Adrenal gland (tissue), 12 donors: Measurements from ENCODE around the gene PSMD13. TPM values are rescaled to one million over a fixed set of nuclear protein-coding genes. Genes with fewer than 3 reads are reported as not detected.

Experiments used
- DNase-seq, 7 donors: peaks; one replicate each; pipeline ENCODE4 v3.0.0-alpha.2; 2019 to 2020
- H3K27ac ChIP-seq, 5 donors: fragments of 200-600 bp; sonication (generic) in 4 of 5; 1 replicate in 3 of 5; 2 replicates in 2 of 5; pipeline versions ENCODE4 v1.5.1 to v1.8.0; 2016 to 2020; ENCODE audit warnings: mild to moderate bottlenecking in 1 of 5
- H3K27me3 ChIP-seq: fragments of 200-600 bp; 2 replicates; pipeline ENCODE4 v1.8.0; 2021
- H3K36me3 ChIP-seq, 2 donors: fragments of 200-600 bp; replicated peaks in 1 of 2; 1 replicate in 1 of 2; 2 replicates in 1 of 2; pipeline versions ENCODE4 v1.5.1 to v1.8.0; 2018 to 2022
- H3K4me1 ChIP-seq, 2 donors: fragments of 200-600 bp; replicated peaks in 1 of 2; 1 replicate in 1 of 2; 2 replicates in 1 of 2; pipeline versions ENCODE4 v1.5.1 to v1.8.0; 2018 to 2021
- H3K4me3 ChIP-seq, 4 donors: fragments of 200-600 bp; sonication (generic) in 3 of 4; one replicate each; pipeline ENCODE4 v1.5.1; 2016 to 2018
- H3K9me3 ChIP-seq, 3 donors: fragments of 200-600 bp; sonication (generic) in 1 of 3; replicated peaks in 1 of 3; 1 replicate in 2 of 3; 2 replicates in 1 of 3; pipeline versions ENCODE4 v1.5.1 to v1.8.0; 2016 to 2021
- POLR2A ChIP-seq, 2 donors: fragments of 450-650 bp; IDR thresholded peaks; one replicate each; pipeline ENCODE4 v1.6.1; 2017; ENCODE audit warnings: antibody characterized with exemption in 2 of 2, mild to moderate bottlenecking in 2 of 2, moderate library complexity in 1 of 2
- whole genome bisulfite sequencing, 4 donors: extraction: QIAGEN DNeasy Blood & Tissue Kit in 2 of 4; methylation state at CpG; one replicate each; pipeline versions ENCODE4 v1.1.5 to v1.1.7; 2013 to 2017; 5-methylcytosine and 5-hydroxymethylcytosine counted together
- intact Hi-C, 2 donors: fragments of 100-400 bp; cut with DNase I; formaldehyde crosslinking; loops; one replicate each; pipeline versions ENCODE4 v1.14.1 to v1.15.0; 2022 to 2023
- polyA plus RNA-seq, 3 donors: library from polyadenylated mRNA; stranded (reverse); fragments of 200-250 nt in 2 of 3; fragments of 350-450 nt in 1 of 3; fragmentation: Illumina TruSeq in 1 of 3; extraction: RNeasy Lipid Tissue Mini Kit (QIAGEN cat#74804) in 1 of 3; gene quantifications; one replicate each; pipeline ENCODE4 v1.2.3, GENCODE V29; 2013 to 2014
- total RNA-seq, 9 donors: library from RNA; depleted of rRNA in 4 of 9; stranded (reverse); fragments of >200 nt in 4 of 9; fragments of 120-200 nt in 1 of 9; fragmentation: NEBNext Ultra II Directional in 1 of 9; extraction: Animal tissue kit (Norgen Biotek cat#: 25700) in 1 of 9; gene quantifications; one replicate each; pipeline versions ENCODE4 v1.1.0 to v1.2.4, GENCODE V29; 2013 to 2023
- TF ChIP-seq, protein P1 (sequence below), 6 experiments: fragments of 450-650 bp in 4 of 6; fragments of 200-600 bp in 2 of 6; sonication (generic) in 1 of 6; IDR thresholded peaks; 1 replicate in 5 of 6; 2 replicates in 1 of 6; pipeline versions ENCODE4 v1.5.1 to v1.8.0; 2016 to 2021; ENCODE audit warnings: antibody characterized with exemption in 6 of 6, mild to moderate bottlenecking in 2 of 6, moderate library complexity in 1 of 6
- donor health status: healthy with polysubstance abuse.
- donor health status: Bipolar disorder and iron deficiency.
- donor health status: DM: yes; HTN: yes; CAD: no.
- donor health status: DM: no; HTN: no; CAD: no.
- donor health status: DM: no; HTN: no; CAD: no.
- donor health status: DM: yes; HTN: yes; CAD: no.

The PSMD13 gene
- total and polyA plus RNA-seq, 12 donors = 62.2 to 174 (median 89.4) TPM

GRCh38 chr11:276219-276618 is 39.4 kb downstream of the PSMD13 start:
- Histone ChIP-seq H3K9me3 (no peaks in the 10 kb centered on the region), H3K4me3 (no peak overlapping the region), H3K27me3 (peaks cover 30% of the 10 kb centered on the region), H3K4me1 (peaks cover 0 to 13% of the 10 kb centered on the region in 2 donors), H3K36me3 (no peaks in the 10 kb centered on the region), H3K27ac (no peak overlapping the region)
- intact Hi-C loops = no loop called here
- TF ChIP-seq, protein P1, sequence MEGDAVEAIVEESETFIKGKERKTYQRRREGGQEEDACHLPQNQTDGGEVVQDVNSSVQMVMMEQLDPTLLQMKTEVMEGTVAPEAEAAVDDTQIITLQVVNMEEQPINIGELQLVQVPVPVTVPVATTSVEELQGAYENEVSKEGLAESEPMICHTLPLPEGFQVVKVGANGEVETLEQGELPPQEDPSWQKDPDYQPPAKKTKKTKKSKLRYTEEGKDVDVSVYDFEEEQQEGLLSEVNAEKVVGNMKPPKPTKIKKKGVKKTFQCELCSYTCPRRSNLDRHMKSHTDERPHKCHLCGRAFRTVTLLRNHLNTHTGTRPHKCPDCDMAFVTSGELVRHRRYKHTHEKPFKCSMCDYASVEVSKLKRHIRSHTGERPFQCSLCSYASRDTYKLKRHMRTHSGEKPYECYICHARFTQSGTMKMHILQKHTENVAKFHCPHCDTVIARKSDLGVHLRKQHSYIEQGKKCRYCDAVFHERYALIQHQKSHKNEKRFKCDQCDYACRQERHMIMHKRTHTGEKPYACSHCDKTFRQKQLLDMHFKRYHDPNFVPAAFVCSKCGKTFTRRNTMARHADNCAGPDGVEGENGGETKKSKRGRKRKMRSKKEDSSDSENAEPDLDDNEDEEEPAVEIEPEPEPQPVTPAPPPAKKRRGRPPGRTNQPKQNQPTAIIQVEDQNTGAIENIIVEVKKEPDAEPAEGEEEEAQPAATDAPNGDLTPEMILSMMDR (IDR thresholded peaks at IDR 0.05) = no peak
- DNase-seq = no peak

- Histone ChIP-seq H3K27me3 (peaks cover 48% of the 10 kb centered on the region), H3K27ac (no peak within 1 kb of the TSS), H3K9me3 (no peaks in the 10 kb centered on the region), H3K36me3 (no peaks in the 10 kb centered on the region), H3K4me1 (peaks cover 0 to 13% of the 10 kb centered on the region in 2 donors), H3K4me3 (peak within 1 kb of the TSS in 1 of 4 donors; percentile 28)
- TF ChIP-seq, protein P1 (IDR thresholded peaks at IDR 0.05) = no peak
- no peak for TF ChIP-seq POLR2A (IDR thresholded peaks at IDR 0.05)
- DNase-seq = no peak
- intact Hi-C loops = no loop called here
- WGBS, 4 donors = 75 to 81% (median 77%) methylated on average over 17 to 21 of the region's 21 CpGs
These were observed 41.5 kb downstream of the PSMD13 start, which contains the start of gene NLRP6 for GRCh38 chr11:278001-278951. Gene NLRP6 (plus strand): TSS chr11:278407. CDS start chr11:278570, 163 bp downstream.

GRCh38 chr11:279040-279965 is 42.5 kb downstream of the PSMD13 start:
- Histone ChIP-seq H3K27me3 (peaks cover 48% of the 10 kb centered on the region), H3K4me1 (peaks cover 0 to 13% of the 10 kb centered on the region in 2 donors), H3K4me3 (peak overlapping the region in 1 of 4 donors; percentile 28), H3K9me3 (no peaks in the 10 kb centered on the region), H3K36me3 (no peaks in the 10 kb centered on the region), H3K27ac (no peak overlapping the region)
- DNase-seq = no peak
- WGBS, 4 donors = 12 to 43% (median 14%) methylated on average over 21 to 97 of the region's 97 CpGs
- TF ChIP-seq POLR2A (IDR thresholded peaks at IDR 0.05) = no peak
- TF ChIP-seq, protein P1 (IDR thresholded peaks at IDR 0.05) = no peak
- intact Hi-C loops = no loop called here
